Stimulated activated CD4-positive, alpha-beta T cell treated with anti-CD3 and anti-CD28 coated beads, Interleukin-12 subunit alpha, Interleukin-12 subunit beta, amount 100 ng/mL, for 48 hours (primary cell): Measurements from ENCODE around the gene NEDD4.
"Not testable (repeated sequence)": the region's sequence is repeated elsewhere in the genome, so short reads cannot be mapped to it uniquely, and the experiment has no call there.

ENCODE experiments used
- DNase-seq, 3 donors: peaks; one replicate each; pipeline ENCODE4 v3.0.0-alpha.2; 2020; ENCODE audit warnings: low read depth in 2 of 3, low spot score in 1 of 3

The NEDD4 gene

GRCh38 chr15:55993111-55993803 is at the start of gene NEDD4:
NEDD4 (minus strand) TSS chr15:55993612; CDS start chr15:55993555, 57 bp downstream.
- peak; percentile 53 to 75 (median 56) for DNase-seq

GRCh38 chr15:56042498-56042897 is 49.1 kb upstream of the NEDD4 start:
- DNase-seq, result no peak

- DNase-seq, result no peak
Measured at GRCh38 chr15:56042031-56042430, 48.6 kb upstream of the NEDD4 start.

- DNase-seq, result no peak
Measured at GRCh38 chr15:56040081-56041035, 46.9 kb upstream of the NEDD4 start.

- no peak for DNase-seq
Measured at GRCh38 chr15:56038707-56039106, 45.3 kb upstream of the NEDD4 start.

- no peak for DNase-seq
Measured at GRCh38 chr15:56038015-56038414, 44.6 kb upstream of the NEDD4 start.

- no peak for DNase-seq
Measured at GRCh38 chr15:56036546-56037067, 43.2 kb upstream of the NEDD4 start.

GRCh38 chr15:56035166-56035565 is 41.8 kb upstream of the NEDD4 start:
- no peak for DNase-seq

- no peak for DNase-seq
Measured at GRCh38 chr15:56034514-56034913, 41.1 kb upstream of the NEDD4 start.

GRCh38 chr15:56032373-56032772 is 39.0 kb upstream of the NEDD4 start:
- DNase-seq, result no peak

- no peak for DNase-seq
Measured at GRCh38 chr15:56031836-56032235, 38.4 kb upstream of the NEDD4 start.

- DNase-seq, result no peak
Measured at GRCh38 chr15:56031402-56031801, 38.0 kb upstream of the NEDD4 start.

GRCh38 chr15:56028430-56028829 is 35.0 kb upstream of the NEDD4 start:
- no peak for DNase-seq

- not testable (repeated sequence) for DNase-seq
Measured at GRCh38 chr15:56023160-56023559, 29.7 kb upstream of the NEDD4 start.

- DNase-seq, result no peak
Measured at GRCh38 chr15:56019819-56020486, 26.5 kb upstream of the NEDD4 start.

GRCh38 chr15:56019060-56019793 is 25.8 kb upstream of the NEDD4 start:
- no peak for DNase-seq

GRCh38 chr15:56017920-56018319 is 24.5 kb upstream of the NEDD4 start:
- no peak for DNase-seq

- DNase-seq, result no peak
Measured at GRCh38 chr15:56017511-56017910, 24.1 kb upstream of the NEDD4 start.

GRCh38 chr15:56016281-56016680 is 22.9 kb upstream of the NEDD4 start:
- no peak for DNase-seq

- no peak for DNase-seq
Measured at GRCh38 chr15:56014677-56015076, 21.3 kb upstream of the NEDD4 start.

GRCh38 chr15:56007053-56007452 is 13.6 kb upstream of the NEDD4 start:
- not testable (repeated sequence) for DNase-seq
